NCI-H524 (cell line): ENCODE measurements around the gene CEP128.

Source experiments
- DNase-seq, 2 experiments: peaks; one replicate each; lab custom pipeline; 2025; lab: John Stamatoyannopoulos, UW

CEP128 gene

GRCh38 chr14:80941241-80942185 lies at the start of gene CEP128:
Gene CEP128 (minus strand): TSS chr14:80941738.
- DNase-seq, result peak; percentile 99 to 100

GRCh38 chr14:80988735-80989429 lies 47.3 kb upstream of the CEP128 start:
- DNase-seq, result no peak

- DNase-seq, result no peak
Measured at GRCh38 chr14:80988192-80988591, 46.7 kb upstream of the CEP128 start.

GRCh38 chr14:80987235-80988032 lies 45.9 kb upstream of the CEP128 start:
- DNase-seq, result peak; percentile 86 to 93

GRCh38 chr14:80982711-80983110 lies 41.2 kb upstream of the CEP128 start:
- DNase-seq, result peak; percentile 23 to 44

- DNase-seq, result no peak
Measured at GRCh38 chr14:80981673-80982072, 40.1 kb upstream of the CEP128 start.

- DNase-seq, result no peak
Measured at GRCh38 chr14:80981156-80981555, 39.6 kb upstream of the CEP128 start.

GRCh38 chr14:80979951-80980350 lies 38.4 kb upstream of the CEP128 start:
- no peak for DNase-seq

- peak in 1 of 2 experiments; percentile 32 for DNase-seq
Measured at GRCh38 chr14:80978403-80978802, 36.9 kb upstream of the CEP128 start.

GRCh38 chr14:80977221-80977620 lies 35.7 kb upstream of the CEP128 start:
- peak in 1 of 2 experiments; percentile 11 for DNase-seq

- no peak for DNase-seq
Measured at GRCh38 chr14:80974679-80975078, 33.1 kb upstream of the CEP128 start.

- DNase-seq, result peak; percentile 52 to 74
Measured at GRCh38 chr14:80973931-80974641, 32.5 kb upstream of the CEP128 start.

GRCh38 chr14:80965037-80965436 lies 23.5 kb upstream of the CEP128 start:
- no peak for DNase-seq

- DNase-seq, result peak; percentile 95 to 99
Measured at GRCh38 chr14:80959496-80959895, 18.0 kb upstream of the CEP128 start.

GRCh38 chr14:80958939-80959338 lies 17.4 kb upstream of the CEP128 start:
- no peak for DNase-seq

- no peak for DNase-seq
Measured at GRCh38 chr14:80958226-80958625, 16.7 kb upstream of the CEP128 start.

GRCh38 chr14:80957613-80958012 lies 16.1 kb upstream of the CEP128 start:
- no peak for DNase-seq

GRCh38 chr14:80956922-80957321 lies 15.4 kb upstream of the CEP128 start:
- DNase-seq, result peak; percentile 28 to 47

GRCh38 chr14:80956102-80956501 lies 14.6 kb upstream of the CEP128 start:
- DNase-seq, result no peak

GRCh38 chr14:80955416-80955941 lies 13.9 kb upstream of the CEP128 start, which contains the start of gene TSHR:
Gene TSHR (plus strand): TSS chr14:80955621. CDS start chr14:80955681, 60 bp downstream.
- DNase-seq, result peak in 1 of 2 experiments; percentile 34

GRCh38 chr14:80954687-80955299 lies 13.3 kb upstream of the CEP128 start:
- peak; percentile 90 to 94 for DNase-seq
